Colon (tissue), 2 donors: ENCODE results near the gene INKA2.
A peak's percentile ranks its signal among the peaks of the same experiment; 100 is the strongest.

Experiments
- FAIRE-seq: peaks from 2 replicates; lab custom pipeline; 2012; peaks lifted over from hg19 to GRCh38; lab: Jason Lieb, UNC
- donor health status: control.
- donor health status: control.

Gene INKA2

GRCh38 chr1:111732718-111733117 lies 6.5 kb downstream of the INKA2 start:
- FAIRE-seq: no peak

- no peak for FAIRE-seq
Observed at GRCh38 chr1:111731956-111732355, 7.2 kb downstream of the INKA2 start.

- no peak for FAIRE-seq
Observed at GRCh38 chr1:111730706-111731105, 8.5 kb downstream of the INKA2 start.

- no peak for FAIRE-seq
Observed at GRCh38 chr1:111729946-111730681, 9.1 kb downstream of the INKA2 start.

GRCh38 chr1:111729271-111729921 lies 9.8 kb downstream of the INKA2 start:
- FAIRE-seq: no peak

- no peak for FAIRE-seq
Observed at GRCh38 chr1:111727056-111727455, 12.1 kb downstream of the INKA2 start.

- FAIRE-seq: no peak
Observed at GRCh38 chr1:111725192-111725591, 14.0 kb downstream of the INKA2 start.

GRCh38 chr1:111723871-111724270 lies 15.3 kb downstream of the INKA2 start:
- no peak for FAIRE-seq

- no peak for FAIRE-seq
Observed at GRCh38 chr1:111723091-111723806, 15.9 kb downstream of the INKA2 start.

- FAIRE-seq: no peak
Observed at GRCh38 chr1:111720977-111721786, 18.0 kb downstream of the INKA2 start.

- no peak for FAIRE-seq
Observed at GRCh38 chr1:111720274-111720976, 18.8 kb downstream of the INKA2 start.

GRCh38 chr1:111719674-111720132 lies 19.5 kb downstream of the INKA2 start:
- FAIRE-seq: no peak

GRCh38 chr1:111719135-111719534 lies 20.1 kb downstream of the INKA2 start:
- no peak for FAIRE-seq

- FAIRE-seq: no peak
Observed at GRCh38 chr1:111717450-111717849, 21.7 kb downstream of the INKA2 start.

GRCh38 chr1:111716333-111716732 lies 22.9 kb downstream of the INKA2 start:
- no peak for FAIRE-seq

- no peak for FAIRE-seq
Observed at GRCh38 chr1:111709986-111710385, 29.2 kb downstream of the INKA2 start.

GRCh38 chr1:111707906-111708305 lies 31.3 kb downstream of the INKA2 start:
- FAIRE-seq: no peak

GRCh38 chr1:111706921-111707320 lies 32.3 kb downstream of the INKA2 start:
- peak; percentile 14 for FAIRE-seq

GRCh38 chr1:111705841-111706240 lies 33.4 kb downstream of the INKA2 start:
- no peak for FAIRE-seq

- FAIRE-seq: no peak
Observed at GRCh38 chr1:111704776-111705175, 34.4 kb downstream of the INKA2 start.

GRCh38 chr1:111704240-111704639 lies 35.0 kb downstream of the INKA2 start:
- FAIRE-seq: no peak
